Measurements from ENCODE around the gene PPP2R3A. TPM values are rescaled to one million over a fixed set of nuclear protein-coding genes. Genes with fewer than 3 reads are reported as not detected.

Gene PPP2R3A
- 19.3 TPM for total RNA-seq (ENCODE audit: unreplicated experiment)
- long read RNA-seq, partial matches to known transcripts = 1 of 2 reads
- long read RNA-seq, other reads (novel, unspliced or antisense) = 1 of 2 reads

GRCh38 chr3:135965506-135966270 is at the start of gene PPP2R3A:
TSS of gene PPP2R3A (plus strand) at chr3:135965728. CDS start at chr3:136001499, 35,771 bp downstream.
- Mint-ChIP-seq H3K36me3 (ENCODE audit: low read depth, unreplicated experiment) (peaks cover 14% of the 10 kb centered on the region), H3K4me1 (ENCODE audit: unreplicated experiment) (peaks cover 29% of the 10 kb centered on the region), H3K9me3 (ENCODE audit: unreplicated experiment) (no peaks in the 10 kb centered on the region), H3K27ac (ENCODE audit: unreplicated experiment) (peak within 1 kb of the TSS; percentile 87), H3K27me3 (ENCODE audit: unreplicated experiment) (peaks cover 10% of the 10 kb centered on the region), H3K4me3 (ENCODE audit: unreplicated experiment) (peak within 1 kb of the TSS; percentile 94)
- DNase-seq (ENCODE audit: low spot score) = peak; percentile 92
- TF ChIP-seq CTCF (IDR thresholded peaks at IDR 0.05; ENCODE audit: unreplicated experiment) = no peak

GRCh38 chr3:135916310-135916709 is 49.2 kb upstream of the PPP2R3A start:
- DNase-seq (ENCODE audit: low spot score) = no peak
- Mint-ChIP-seq H3K4me3 (ENCODE audit: unreplicated experiment) (no peak overlapping the region), H3K36me3 (ENCODE audit: low read depth, unreplicated experiment) (no peaks in the 10 kb centered on the region), H3K4me1 (ENCODE audit: unreplicated experiment) (peaks cover 3% of the 10 kb centered on the region), H3K9me3 (ENCODE audit: unreplicated experiment) (no peaks in the 10 kb centered on the region), H3K27ac (ENCODE audit: unreplicated experiment) (no peak overlapping the region), H3K27me3 (ENCODE audit: unreplicated experiment) (no peaks in the 10 kb centered on the region)
- TF ChIP-seq CTCF (IDR thresholded peaks at IDR 0.05; ENCODE audit: unreplicated experiment) = no peak

GRCh38 chr3:135917076-135917475 is 48.5 kb upstream of the PPP2R3A start:
- no peaks in the 10 kb centered on the region for H3K4me1 Mint-ChIP-seq (ENCODE audit: unreplicated experiment)
- no peaks in the 10 kb centered on the region for H3K27me3 Mint-ChIP-seq (ENCODE audit: unreplicated experiment)
- TF ChIP-seq CTCF (IDR thresholded peaks at IDR 0.05; ENCODE audit: unreplicated experiment) = no peak
- H3K36me3 Mint-ChIP-seq (ENCODE audit: low read depth, unreplicated experiment) = no peaks in the 10 kb centered on the region
- H3K4me3 Mint-ChIP-seq (ENCODE audit: unreplicated experiment) = no peak overlapping the region
- H3K9me3 Mint-ChIP-seq (ENCODE audit: unreplicated experiment) = no peaks in the 10 kb centered on the region
- DNase-seq (ENCODE audit: low spot score) = no peak
- no peak overlapping the region for H3K27ac Mint-ChIP-seq (ENCODE audit: unreplicated experiment)

DNA sequence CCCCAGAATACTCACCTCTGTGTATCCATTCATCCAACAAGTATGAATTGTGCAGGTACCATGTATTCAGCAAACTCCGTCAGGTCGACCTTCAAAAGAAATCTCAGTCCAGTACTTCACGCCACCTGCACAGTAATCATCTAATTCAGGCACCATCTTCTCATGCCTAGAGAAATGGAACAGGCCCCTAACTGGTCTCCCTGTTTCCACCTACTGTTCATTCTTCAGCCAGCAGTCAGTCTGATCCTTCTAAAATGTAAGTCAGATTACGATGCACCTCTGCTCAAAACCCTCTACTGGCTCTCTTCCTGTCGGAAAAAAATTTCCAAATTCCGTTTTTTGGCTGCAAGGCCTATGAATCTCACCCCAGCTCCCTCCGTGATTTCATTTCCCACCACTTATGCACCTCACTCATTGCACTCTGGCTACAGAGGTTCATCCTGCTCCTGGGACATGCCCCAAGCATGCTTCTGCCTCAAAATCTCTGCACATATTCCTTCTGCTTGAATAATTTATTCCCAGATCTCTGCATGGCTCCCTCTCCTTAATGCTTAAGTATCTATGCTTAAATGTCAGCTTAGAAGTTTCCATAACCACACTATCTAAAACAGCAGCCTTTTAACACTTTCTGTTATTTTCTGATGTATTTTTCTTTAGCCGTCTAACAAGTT is 47.5 kb upstream of the PPP2R3A start:
- Mint-ChIP-seq H3K4me1 (ENCODE audit: unreplicated experiment) (no peaks in the 10 kb centered on the region), H3K27me3 (ENCODE audit: unreplicated experiment) (no peaks in the 10 kb centered on the region), H3K9me3 (ENCODE audit: unreplicated experiment) (no peaks in the 10 kb centered on the region), H3K4me3 (ENCODE audit: unreplicated experiment) (no peak overlapping the region), H3K36me3 (ENCODE audit: low read depth, unreplicated experiment) (no peaks in the 10 kb centered on the region), H3K27ac (ENCODE audit: unreplicated experiment) (no peak overlapping the region)
- TF ChIP-seq CTCF (IDR thresholded peaks at IDR 0.05; ENCODE audit: unreplicated experiment) = no peak
- no peak for DNase-seq (ENCODE audit: low spot score)

DNA sequence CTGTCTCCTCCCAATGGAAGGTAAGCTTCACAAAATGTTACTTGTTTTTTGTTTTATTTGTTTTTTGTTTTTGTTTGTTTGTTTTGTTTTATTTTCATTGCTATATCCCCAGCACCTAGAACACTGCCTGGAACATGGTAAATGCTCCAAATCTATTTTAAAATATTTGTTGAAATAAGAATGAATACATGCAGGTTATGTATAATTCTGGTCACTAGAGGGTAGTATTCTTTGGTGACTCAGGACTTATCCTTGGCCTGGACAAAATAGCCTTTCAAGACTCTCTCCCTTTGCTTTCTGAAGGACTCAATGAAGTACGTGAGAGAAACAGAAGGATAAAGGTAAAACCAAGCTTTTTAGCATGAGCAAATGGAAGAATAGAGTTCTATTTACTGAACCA is 46.9 kb upstream of the PPP2R3A start:
- no peak for DNase-seq (ENCODE audit: low spot score)
- Mint-ChIP-seq H3K9me3 (ENCODE audit: unreplicated experiment) (no peaks in the 10 kb centered on the region), H3K36me3 (ENCODE audit: low read depth, unreplicated experiment) (no peaks in the 10 kb centered on the region), H3K4me3 (ENCODE audit: unreplicated experiment) (no peak overlapping the region), H3K4me1 (ENCODE audit: unreplicated experiment) (no peaks in the 10 kb centered on the region), H3K27ac (ENCODE audit: unreplicated experiment) (no peak overlapping the region), H3K27me3 (ENCODE audit: unreplicated experiment) (no peaks in the 10 kb centered on the region)
- peak; percentile 61 for TF ChIP-seq CTCF (IDR thresholded peaks at IDR 0.05; ENCODE audit: unreplicated experiment)
